Progenitor cell of endocrine pancreas (in vitro differentiated cells): ENCODE measurements around the gene MCFD2. TPM values are rescaled to one million over a fixed set of nuclear protein-coding genes. Genes with fewer than 3 reads are reported as not detected.
"Not testable (repeated sequence)": the region's sequence is repeated elsewhere in the genome, so short reads cannot be mapped to it uniquely, and the experiment has no call there.

ENCODE experiments used
- DNase-seq: peaks from one replicate; pipeline ENCODE4 v3.0.0; 2021; ENCODE audit warnings: low spot score; ENCODE audit not compliant: unreplicated experiment
- H3K27ac Mint-ChIP-seq: 2 replicates; pipeline ENCODE4 v1.8.0; 2021; ENCODE audit warnings: mild to moderate bottlenecking, moderate library complexity, mixed read lengths
- H3K27me3 Mint-ChIP-seq: 2 replicates; pipeline ENCODE4 v1.8.0; 2021; ENCODE audit warnings: mixed read lengths
- H3K36me3 Mint-ChIP-seq: 2 replicates; pipeline ENCODE4 v1.8.0; 2022; ENCODE audit warnings: mixed read lengths; ENCODE audit not compliant: insufficient read depth
- H3K4me1 Mint-ChIP-seq: 2 replicates; pipeline ENCODE4 v1.8.0; 2021; ENCODE audit warnings: low read depth, mixed read lengths
- H3K4me3 Mint-ChIP-seq: 2 replicates; pipeline ENCODE4 v1.8.0; 2021; ENCODE audit warnings: low read depth, mild to moderate bottlenecking, moderate library complexity, mixed read lengths
- H3K9me3 Mint-ChIP-seq: 2 replicates; pipeline ENCODE4 v1.8.0; 2021; ENCODE audit warnings: low read depth, mixed read lengths
- total RNA-seq: library from RNA; stranded (reverse); gene quantifications from 2 replicates; pipeline ENCODE4 v1.2.1, GENCODE V29; 2021
- TF ChIP-seq, protein P1 (sequence below): fragments of 200-600 bp; sonication (generic); IDR thresholded peaks from one replicate; pipeline ENCODE4 v1.5.0; 2021; ENCODE audit warnings: antibody characterized with exemption, mild to moderate bottlenecking; ENCODE audit not compliant: unreplicated experiment

The MCFD2 gene
- total RNA-seq, 1 donor from 2014 or later = 72.9 TPM

DNA sequence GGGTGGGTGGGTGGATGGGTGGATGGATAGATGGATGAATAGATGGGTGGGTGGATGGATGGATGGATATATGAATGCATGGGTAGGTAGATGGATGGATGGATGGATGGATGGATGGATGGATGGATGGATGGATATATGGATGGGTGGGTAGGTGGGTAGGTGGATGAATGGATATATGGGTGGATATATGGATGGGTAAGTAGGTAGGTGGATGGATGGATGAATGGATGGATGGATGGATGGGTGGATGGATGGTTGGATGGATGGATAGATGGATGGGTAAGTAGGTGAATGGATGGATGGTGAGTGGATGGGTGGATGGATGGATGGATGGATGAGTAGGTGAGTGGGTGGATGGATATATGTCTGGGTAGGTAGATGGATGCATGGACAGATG lies 36.1 kb downstream of the MCFD2 start:
- Mint-ChIP-seq H3K27ac (no peak overlapping the region), H3K9me3 (no peaks in the 10 kb centered on the region), H3K36me3 (no peaks in the 10 kb centered on the region), H3K4me1 (no peaks in the 10 kb centered on the region), H3K27me3 (peaks cover 4% of the 10 kb centered on the region), H3K4me3 (no peak overlapping the region)
- DNase-seq = no peak
- TF ChIP-seq, protein P1, sequence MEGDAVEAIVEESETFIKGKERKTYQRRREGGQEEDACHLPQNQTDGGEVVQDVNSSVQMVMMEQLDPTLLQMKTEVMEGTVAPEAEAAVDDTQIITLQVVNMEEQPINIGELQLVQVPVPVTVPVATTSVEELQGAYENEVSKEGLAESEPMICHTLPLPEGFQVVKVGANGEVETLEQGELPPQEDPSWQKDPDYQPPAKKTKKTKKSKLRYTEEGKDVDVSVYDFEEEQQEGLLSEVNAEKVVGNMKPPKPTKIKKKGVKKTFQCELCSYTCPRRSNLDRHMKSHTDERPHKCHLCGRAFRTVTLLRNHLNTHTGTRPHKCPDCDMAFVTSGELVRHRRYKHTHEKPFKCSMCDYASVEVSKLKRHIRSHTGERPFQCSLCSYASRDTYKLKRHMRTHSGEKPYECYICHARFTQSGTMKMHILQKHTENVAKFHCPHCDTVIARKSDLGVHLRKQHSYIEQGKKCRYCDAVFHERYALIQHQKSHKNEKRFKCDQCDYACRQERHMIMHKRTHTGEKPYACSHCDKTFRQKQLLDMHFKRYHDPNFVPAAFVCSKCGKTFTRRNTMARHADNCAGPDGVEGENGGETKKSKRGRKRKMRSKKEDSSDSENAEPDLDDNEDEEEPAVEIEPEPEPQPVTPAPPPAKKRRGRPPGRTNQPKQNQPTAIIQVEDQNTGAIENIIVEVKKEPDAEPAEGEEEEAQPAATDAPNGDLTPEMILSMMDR = no peak

DNA sequence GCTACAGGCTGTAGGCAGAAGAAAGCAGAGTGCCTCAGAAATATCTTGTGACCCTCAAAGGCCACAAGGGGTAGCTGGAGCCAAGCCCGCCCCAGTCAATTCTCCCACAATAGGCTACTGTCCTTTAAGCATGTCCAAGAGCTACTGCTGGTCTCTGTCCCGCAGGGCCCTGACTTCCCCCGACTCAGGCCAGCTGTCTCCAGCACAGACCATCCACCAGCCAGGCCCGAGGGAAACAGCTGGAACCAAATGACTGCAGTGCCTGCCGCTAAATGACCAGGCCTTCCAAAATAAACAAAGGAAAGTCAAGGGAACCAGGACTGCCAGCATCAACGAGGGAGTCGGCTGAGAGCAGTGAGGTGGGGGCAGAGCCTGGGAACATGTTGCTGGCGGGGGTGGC lies 36.7 kb downstream of the MCFD2 start:
- no peaks in the 10 kb centered on the region for H3K27me3 Mint-ChIP-seq
- no peak overlapping the region for H3K4me3 Mint-ChIP-seq
- H3K36me3 Mint-ChIP-seq = no peaks in the 10 kb centered on the region
- H3K9me3 Mint-ChIP-seq = no peaks in the 10 kb centered on the region
- no peak overlapping the region for H3K27ac Mint-ChIP-seq
- TF ChIP-seq, protein P1 = no peak
- H3K4me1 Mint-ChIP-seq = no peaks in the 10 kb centered on the region
- no peak for DNase-seq

DNA sequence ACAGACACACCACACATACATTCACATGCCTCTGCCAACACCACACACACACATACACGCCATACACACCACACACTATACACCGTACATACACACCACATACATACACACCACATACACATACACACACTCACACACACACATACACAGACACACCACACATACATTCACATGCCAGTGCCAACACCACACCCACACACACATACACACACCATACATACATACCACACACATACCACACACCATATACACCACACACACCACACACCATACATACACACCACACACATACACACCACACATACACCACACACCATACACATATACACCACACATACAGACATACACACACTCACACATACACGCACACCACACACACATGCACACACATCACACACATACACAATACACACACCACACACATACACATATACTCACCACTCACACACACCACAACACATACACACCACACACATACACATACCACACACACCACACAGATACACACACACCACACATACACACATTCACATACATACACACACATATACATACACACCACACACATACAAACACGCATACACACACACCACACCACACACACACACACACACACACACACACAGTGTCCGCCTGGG lies 37.2 kb downstream of the MCFD2 start:
- Mint-ChIP-seq H3K27ac (no peak overlapping the region), H3K4me1 (no peaks in the 10 kb centered on the region), H3K9me3 (no peaks in the 10 kb centered on the region), H3K36me3 (no peaks in the 10 kb centered on the region), H3K4me3 (no peak overlapping the region), H3K27me3 (no peaks in the 10 kb centered on the region)
- no peak for DNase-seq
- TF ChIP-seq, protein P1 = no peak

DNA sequence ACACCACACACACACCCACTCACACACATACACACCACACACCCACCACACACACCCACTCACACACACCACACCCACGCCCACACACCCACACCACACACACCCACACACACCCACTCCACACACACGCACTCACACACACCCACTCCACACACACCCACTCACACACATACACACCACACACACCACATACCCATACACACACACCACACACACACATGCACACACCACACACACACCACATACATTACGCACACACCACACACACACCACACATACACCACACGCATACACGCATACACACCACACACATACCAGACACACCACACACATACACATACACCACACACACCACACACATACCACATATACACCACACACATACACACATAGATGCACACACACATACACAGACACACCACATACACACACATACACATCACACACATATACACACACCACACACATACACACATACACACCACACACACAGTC lies 37.9 kb downstream of the MCFD2 start:
- TF ChIP-seq, protein P1 = no peak
- H3K4me3 Mint-ChIP-seq = no peak overlapping the region
- H3K9me3 Mint-ChIP-seq = no peaks in the 10 kb centered on the region
- no peak overlapping the region for H3K27ac Mint-ChIP-seq
- H3K27me3 Mint-ChIP-seq = no peaks in the 10 kb centered on the region
- H3K36me3 Mint-ChIP-seq = no peaks in the 10 kb centered on the region
- no peaks in the 10 kb centered on the region for H3K4me1 Mint-ChIP-seq
- DNase-seq = no peak

DNA sequence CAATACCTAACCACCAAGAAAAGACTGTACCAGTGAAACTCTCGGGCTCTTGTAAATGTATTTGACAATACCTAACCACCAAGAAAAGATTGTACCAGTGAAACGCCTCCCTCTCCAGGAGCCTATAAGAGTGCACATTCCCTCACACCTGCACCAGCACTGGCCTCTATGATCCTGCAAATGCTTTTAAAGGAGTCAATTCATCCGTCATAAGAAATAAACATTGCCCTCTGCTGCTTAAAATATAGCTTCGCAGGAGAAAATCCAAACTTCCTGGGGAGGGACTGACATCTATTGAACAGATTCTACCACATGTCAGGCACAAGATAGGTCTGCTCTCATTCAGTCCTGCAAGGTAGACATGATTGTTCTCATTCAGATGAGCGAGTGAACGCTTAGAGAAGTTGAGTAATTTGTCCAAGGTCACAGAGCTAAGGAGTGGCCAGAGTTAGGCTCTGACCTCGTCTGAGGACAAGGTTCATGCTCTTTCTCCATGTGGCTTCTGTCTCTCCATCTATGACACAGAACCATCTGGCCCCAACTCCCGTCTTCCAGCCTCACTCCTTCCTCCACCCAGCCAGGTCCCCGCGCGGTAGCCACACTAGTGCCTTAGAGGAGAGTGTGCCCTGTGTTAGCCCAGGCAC lies 38.7 kb downstream of the MCFD2 start:
- no peaks in the 10 kb centered on the region for H3K36me3 Mint-ChIP-seq
- no peaks in the 10 kb centered on the region for H3K4me1 Mint-ChIP-seq
- TF ChIP-seq, protein P1 = no peak
- no peak for DNase-seq
- H3K27ac Mint-ChIP-seq = no peak overlapping the region
- H3K9me3 Mint-ChIP-seq = no peaks in the 10 kb centered on the region
- H3K27me3 Mint-ChIP-seq = peaks cover 2% of the 10 kb centered on the region
- no peak overlapping the region for H3K4me3 Mint-ChIP-seq

DNA sequence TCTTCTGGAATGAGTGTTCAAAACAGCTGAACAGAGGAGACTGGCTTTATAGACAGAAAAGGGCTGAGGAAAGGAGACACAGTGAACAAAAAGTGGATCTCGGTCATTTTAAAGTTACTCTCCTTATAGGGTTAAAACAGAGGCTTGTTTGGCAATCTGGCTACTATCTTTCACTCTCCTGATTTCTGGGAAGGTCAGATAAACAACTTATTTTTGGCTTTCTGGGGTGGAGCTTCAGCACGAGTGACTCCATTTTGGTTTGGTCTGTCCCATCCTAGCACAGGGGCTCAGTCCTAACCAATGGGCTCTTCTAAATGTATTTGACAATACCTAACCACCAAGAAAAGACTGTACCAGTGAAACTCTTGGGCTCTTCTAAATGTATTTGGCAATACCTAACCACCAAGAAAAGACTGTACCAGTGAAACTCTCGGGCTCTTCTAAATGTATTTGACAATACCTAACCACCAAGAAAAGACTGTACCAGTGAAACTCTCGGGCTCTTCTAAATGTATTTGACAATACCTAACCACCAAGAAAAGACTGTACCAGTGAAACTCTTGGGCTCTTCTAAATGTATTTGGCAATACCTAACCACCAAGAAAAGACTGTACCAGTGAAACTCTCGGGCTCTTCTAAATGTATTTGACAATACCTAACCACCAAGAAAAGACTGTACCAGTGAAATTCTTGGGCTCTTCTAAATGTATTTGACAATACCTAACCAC lies 39.5 kb downstream of the MCFD2 start:
- DNase-seq, H3K4me3 Mint-ChIP-seq, H3K4me1 Mint-ChIP-seq, H3K27ac Mint-ChIP-seq, H3K36me3 Mint-ChIP-seq, H3K9me3 Mint-ChIP-seq, H3K27me3 Mint-ChIP-seq: not testable (repeated sequence)
